Smooth muscle cell (in vitro differentiated cells): Measurements from ENCODE around the gene IL1RL2. TPM values are rescaled to one million over a fixed set of nuclear protein-coding genes. Genes with fewer than 3 reads are reported as not detected.
A peak's percentile ranks its signal among the peaks of the same experiment; 100 is the strongest.

Source experiments
- DNase-seq: peaks from one replicate; lab custom pipeline; 2025; ENCODE audit not compliant: unreplicated experiment; lab: John Stamatoyannopoulos, UW
- H2AFZ ChIP-seq: fragments of 200-600 bp; sonication (generic); 2 replicates; pipeline ENCODE4 v1.6.0; 2016; ENCODE audit warnings: antibody characterized with exemption, low read depth, mild to moderate bottlenecking
- H3F3A ChIP-seq: fragments of 200-600 bp; sonication (generic); 2 replicates; pipeline ENCODE4 v1.6.0; 2017; ENCODE audit warnings: antibody characterized with exemption, low read depth
- H3K27ac ChIP-seq: fragments of 200-600 bp; sonication (generic); 2 replicates; pipeline ENCODE4 v1.5.1; 2016; ENCODE audit warnings: low read depth, mild to moderate bottlenecking
- H3K27me3 ChIP-seq: fragments of 200-600 bp; sonication (generic); 2 replicates; pipeline ENCODE4 v1.6.1; 2016; ENCODE audit warnings: low read depth, mild to moderate bottlenecking
- H3K36me3 ChIP-seq: fragments of 200-600 bp; sonication (generic); 2 replicates; pipeline ENCODE4 v1.5.1; 2016; ENCODE audit warnings: low read depth
- H3K4me1 ChIP-seq: fragments of 200-600 bp; sonication (generic); 2 replicates; pipeline ENCODE4 v1.5.1; 2016; ENCODE audit warnings: low read depth
- H3K4me2 ChIP-seq: fragments of 200-600 bp; sonication (generic); 2 replicates; pipeline ENCODE4 v1.6.0; 2016; ENCODE audit warnings: mild to moderate bottlenecking
- H3K4me3 ChIP-seq: fragments of 200-600 bp; sonication (generic); 2 replicates; pipeline ENCODE4 v1.5.1; 2016; ENCODE audit warnings: mild to moderate bottlenecking
- H3K79me2 ChIP-seq: fragments of 200-600 bp; sonication (generic); 2 replicates; pipeline ENCODE4 v1.6.0; 2016; ENCODE audit warnings: low read depth, mild to moderate bottlenecking
- H3K9ac ChIP-seq: fragments of 200-600 bp; sonication (generic); 2 replicates; pipeline ENCODE4 v1.6.0; 2016; ENCODE audit warnings: low read depth
- H3K9me3 ChIP-seq: fragments of 200-600 bp; sonication (generic); replicated peaks from 2 replicates; pipeline ENCODE4 v1.5.1; 2016; ENCODE audit warnings: low read depth
- H4K20me1 ChIP-seq: fragments of 200-600 bp; sonication (generic); 2 replicates; pipeline ENCODE4 v1.6.0; 2016; ENCODE audit warnings: low read depth
- CTCF ChIP-seq: fragments of 200-600 bp; sonication (generic); IDR thresholded peaks from 2 replicates; pipeline ENCODE4 v1.5.1; 2017; ENCODE audit warnings: borderline replicate concordance, mild to moderate bottlenecking, antibody characterized with exemption; ENCODE audit not compliant: insufficient read depth, poor library complexity, severe bottlenecking
- WGBS: methylation state at CpG from one replicate; pipeline ENCODE4 v1.1.7; 2016; ENCODE audit warnings: low lambda C conversion rate; 5-methylcytosine and 5-hydroxymethylcytosine counted together
- polyA plus RNA-seq: library from polyadenylated mRNA; unstranded; fragments of >200 nt; fragmentation: Nextera tagmentation; extraction: Ambion mirVana; gene quantifications from 2 replicates; pipeline ENCODE4 v1.2.1, GENCODE V29; 2016
- total RNA-seq: library from RNA; depleted of rRNA; stranded (reverse); fragments of >200 nt; gene quantifications from 2 replicates; pipeline ENCODE4 v1.2.3, GENCODE V29; 2014

The IL1RL2 gene
- total and polyA plus RNA-seq, 2 experiments from 2014 or later: 0.10 to 0.13 TPM

- 14% methylated on average over 22 of the region's 22 CpGs for WGBS
- no peaks in the 10 kb centered on the region for H4K20me1 ChIP-seq
- H3K4me1 ChIP-seq: no peaks in the 10 kb centered on the region
- H3K9me3 ChIP-seq: no peaks in the 10 kb centered on the region
- peak overlapping the region; percentile 46 for H3K9ac ChIP-seq
- H3K4me3 ChIP-seq: no peak overlapping the region
- TF ChIP-seq CTCF: peak; percentile 94
- peak overlapping the region; percentile 42 for H3K4me2 ChIP-seq
- H3K27me3 ChIP-seq: no peaks in the 10 kb centered on the region
- no peaks in the 10 kb centered on the region for H3K79me2 ChIP-seq
- peaks cover 7% of the 10 kb centered on the region for H3F3A ChIP-seq
- DNase-seq: peak; percentile 61
- H2AFZ ChIP-seq: no peak overlapping the region
- H3K36me3 ChIP-seq: no peaks in the 10 kb centered on the region
- peak overlapping the region; percentile 77 for H3K27ac ChIP-seq
These were observed 54.0 kb downstream of the IL1RL2 start for GRCh38 chr2:102240640-102241370.

- H4K20me1 ChIP-seq: no peaks in the 10 kb centered on the region
- H3K4me3 ChIP-seq: no peak overlapping the region
- H3K27ac ChIP-seq: peak overlapping the region; percentile 77
- 69% methylated on average over 6 of the region's 6 CpGs for WGBS
- no peaks in the 10 kb centered on the region for H3K4me1 ChIP-seq
- TF ChIP-seq CTCF: no peak
- DNase-seq: no peak
- H3K79me2 ChIP-seq: no peaks in the 10 kb centered on the region
- peak overlapping the region; percentile 46 for H3K9ac ChIP-seq
- no peak overlapping the region for H2AFZ ChIP-seq
- H3K9me3 ChIP-seq: no peaks in the 10 kb centered on the region
- H3K4me2 ChIP-seq: no peak overlapping the region
- no peaks in the 10 kb centered on the region for H3K36me3 ChIP-seq
- H3K27me3 ChIP-seq: no peaks in the 10 kb centered on the region
- H3F3A ChIP-seq: peaks cover 7% of the 10 kb centered on the region
These were observed 54.9 kb downstream of the IL1RL2 start for GRCh38 chr2:102241616-102242305.

- Histone ChIP-seq H3K27me3 (no peaks in the 10 kb centered on the region), H3K9ac (no peak overlapping the region), H3K4me2 (no peak overlapping the region), H3K27ac (no peak overlapping the region), H3F3A (peaks cover 14% of the 10 kb centered on the region), H3K4me3 (no peak overlapping the region), H3K36me3 (no peaks in the 10 kb centered on the region), H3K4me1 (no peaks in the 10 kb centered on the region), H3K9me3 (no peaks in the 10 kb centered on the region), H3K79me2 (no peaks in the 10 kb centered on the region), H4K20me1 (no peaks in the 10 kb centered on the region), H2AFZ (no peak overlapping the region)
- no peak for TF ChIP-seq CTCF
- DNase-seq: no peak
- WGBS: 77% methylated on average over 27 of the region's 27 CpGs
These were observed 58.7 kb downstream of the IL1RL2 start for GRCh38 chr2:102245266-102246151.
